HuH-7 (cell line): ENCODE data around the gene TTC12.

Experiments
- DNase-seq: peaks from one replicate; pipeline ENCODE4 v3.0.0; 2011; ENCODE audit warnings: low spot score

TTC12 gene

GRCh38 chr11:113375402-113375801, 61.0 kb downstream of the TTC12 start:
- DNase-seq = no peak

GRCh38 chr11:113376156-113376555, 61.8 kb downstream of the TTC12 start:
- DNase-seq = no peak

- no peak for DNase-seq
These were observed 63.5 kb downstream of the TTC12 start for GRCh38 chr11:113377681-113378412.

- DNase-seq = no peak
These were observed 64.3 kb downstream of the TTC12 start for GRCh38 chr11:113378692-113379091.

- DNase-seq = no peak
These were observed 67.7 kb downstream of the TTC12 start for GRCh38 chr11:113382121-113382520.

- no peak for DNase-seq
These were observed 70.2 kb downstream of the TTC12 start for GRCh38 chr11:113384551-113384950.

- DNase-seq = no peak
These were observed 71.4 kb downstream of the TTC12 start for GRCh38 chr11:113385749-113386148.

- DNase-seq = no peak
These were observed 72.5 kb downstream of the TTC12 start for GRCh38 chr11:113386866-113387265.

GRCh38 chr11:113387605-113388211, 73.3 kb downstream of the TTC12 start, which contains the start of gene ANKK1:
Gene ANKK1 (plus strand): TSS chr11:113387779. CDS start chr11:113387885, 106 bp downstream.
- peak; percentile 30 for DNase-seq

GRCh38 chr11:113389272-113389671, 74.9 kb downstream of the TTC12 start:
- DNase-seq = no peak

- DNase-seq = no peak
These were observed 78.0 kb downstream of the TTC12 start for GRCh38 chr11:113392236-113392921.

GRCh38 chr11:113393501-113393985, 79.2 kb downstream of the TTC12 start:
- no peak for DNase-seq

GRCh38 chr11:113394919-113395318, 80.5 kb downstream of the TTC12 start:
- no peak for DNase-seq

GRCh38 chr11:113395782-113396336, 81.5 kb downstream of the TTC12 start:
- DNase-seq = no peak

GRCh38 chr11:113396690-113397089, 82.3 kb downstream of the TTC12 start:
- no peak for DNase-seq

- DNase-seq = no peak
These were observed 82.8 kb downstream of the TTC12 start for GRCh38 chr11:113397212-113397611.

- no peak for DNase-seq
These were observed 83.4 kb downstream of the TTC12 start for GRCh38 chr11:113397821-113398220.

- no peak for DNase-seq
These were observed 84.5 kb downstream of the TTC12 start for GRCh38 chr11:113398669-113399430.

GRCh38 chr11:113400631-113401230, 86.3 kb downstream of the TTC12 start:
- no peak for DNase-seq

- DNase-seq = no peak
These were observed 87.3 kb downstream of the TTC12 start for GRCh38 chr11:113401718-113402117.

- no peak for DNase-seq
These were observed 90.6 kb downstream of the TTC12 start for GRCh38 chr11:113404859-113405430.
